Calu3 (cell line): ENCODE data around the gene OSBPL3. TPM values are rescaled to one million over a fixed set of nuclear protein-coding genes. Genes with fewer than 3 reads are reported as not detected.

ENCODE experiments used
- BruUV-seq: library from RNA; stranded (reverse); fragments of 400-500 nt; replicated peaks from 2 replicates; lab custom pipeline; 2021; lab: Mats Ljungman, UMichigan
- CTCF ChIA-PET: fragments of 300-600 bp; sonication (Branson Sonifier 250); formaldehyde crosslinking; loops from one replicate; lab custom pipeline; 2022; ENCODE audit warnings: antibody characterized with exemption; lab: Charles Lee
- DNase-seq: peaks from one replicate; pipeline ENCODE4 v3.0.0; 2022
- H3K27ac Mint-ChIP-seq: one replicate; pipeline ENCODE4 v1.8.0; 2022; ENCODE audit warnings: mixed read lengths; ENCODE audit not compliant: unreplicated experiment
- H3K27me3 Mint-ChIP-seq: one replicate; pipeline ENCODE4 v1.8.0; 2022; ENCODE audit warnings: mixed read lengths; ENCODE audit not compliant: unreplicated experiment
- H3K36me3 Mint-ChIP-seq: one replicate; pipeline ENCODE4 v1.8.0; 2022; ENCODE audit warnings: mild to moderate bottlenecking, moderate library complexity, mixed read lengths; ENCODE audit not compliant: insufficient read depth, unreplicated experiment
- H3K4me1 Mint-ChIP-seq: one replicate; pipeline ENCODE4 v1.8.0; 2022; ENCODE audit warnings: mild to moderate bottlenecking, low read depth, mixed read lengths; ENCODE audit not compliant: unreplicated experiment
- H3K4me3 Mint-ChIP-seq: one replicate; pipeline ENCODE4 v1.8.0; 2022; ENCODE audit warnings: mild to moderate bottlenecking, low read depth, moderate library complexity, mixed read lengths; ENCODE audit not compliant: unreplicated experiment
- H3K9me3 Mint-ChIP-seq: one replicate; pipeline ENCODE4 v1.8.0; 2022; ENCODE audit warnings: low read depth, mixed read lengths; ENCODE audit not compliant: unreplicated experiment
- intact Hi-C: fragments of 100-400 bp; cut with micrococcal nuclease; formaldehyde crosslinking; loops from one replicate; pipeline ENCODE4 v1.10.0; 2022; ENCODE audit not compliant: unreplicated experiment
- total RNA-seq: library from RNA; stranded (reverse); gene quantifications from 2 replicates; pipeline ENCODE4 v1.2.3, GENCODE V29; 2022
- TF ChIP-seq, protein P1 (sequence below): fragments of 200-600 bp; IDR thresholded peaks from one replicate; pipeline ENCODE4 v1.8.0; 2022; ENCODE audit warnings: antibody characterized with exemption; ENCODE audit not compliant: unreplicated experiment

Gene OSBPL3
- total RNA-seq, 1 experiment from 2014 or later = 136 TPM

DNA sequence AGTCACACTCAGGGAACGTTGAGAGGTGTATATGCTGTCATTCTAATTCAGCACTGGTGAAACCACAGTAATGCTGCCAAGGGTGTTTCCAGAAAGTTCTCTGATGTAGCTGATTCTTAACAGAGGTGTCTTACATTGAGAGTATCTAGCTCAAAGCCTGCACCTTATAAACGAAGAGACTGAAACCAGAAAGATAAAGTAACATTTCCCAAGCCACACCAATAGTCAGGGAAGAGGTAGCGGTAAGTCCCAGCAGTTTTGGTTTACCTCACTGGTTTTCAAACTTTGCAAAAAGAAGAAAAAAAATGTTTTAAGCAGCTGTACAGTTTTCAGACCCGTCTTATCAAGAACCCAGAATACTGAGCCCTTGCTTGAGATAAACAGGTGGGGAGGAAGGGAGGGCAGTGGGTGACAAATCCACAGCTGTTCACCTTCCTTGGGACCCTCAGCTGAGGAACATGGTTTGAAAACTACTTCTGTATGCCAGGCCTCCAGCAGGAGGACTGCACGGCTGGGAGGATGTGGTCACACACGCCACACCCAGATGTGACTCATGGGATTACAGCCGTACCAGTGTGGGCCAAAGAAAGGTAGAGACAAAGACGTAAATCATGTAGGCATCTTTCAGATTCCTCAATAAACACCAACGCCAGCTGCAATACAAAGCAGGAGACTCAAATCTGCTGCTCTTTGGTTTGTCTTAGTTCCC is 158.8 kb downstream of the OSBPL3 start:
- BruUV-seq = TSS peak; percentile 88
- Mint-ChIP-seq H3K27ac (peak overlapping the region; percentile 88), H3K36me3 (peaks cover 71% of the 10 kb centered on the region)

DNA sequence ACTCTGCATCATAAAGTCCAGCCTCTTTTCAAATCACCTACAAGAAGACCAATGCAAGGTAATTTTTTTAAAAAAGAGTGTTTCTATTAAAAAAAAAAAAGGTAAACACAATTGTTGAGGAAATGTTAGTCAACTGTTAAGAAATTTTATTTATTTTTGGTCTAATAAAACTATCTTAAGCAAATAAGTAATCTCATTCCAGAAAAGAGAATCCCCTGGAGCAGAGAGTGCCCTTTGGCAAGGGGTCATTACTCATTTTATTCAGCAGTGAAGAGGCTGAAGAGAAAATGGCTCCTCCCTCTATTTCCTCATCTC is 159.3 kb downstream of the OSBPL3 start:
- DNase-seq = no peak
- CTCF ChIA-PET = interaction anchor here (0.7 to 3.2 kb wide), 16 partner anchors 8 to 272 kb away, joined by 3 to 57 read pairs (median 6); partner anchors contain the start of gene OSBPL3

More for the DNA sequence above, 158.8 kb downstream of the OSBPL3 start:
- CTCF ChIA-PET = interaction anchor here (0.8 to 3.2 kb wide), 15 partner anchors 9 to 271 kb away, joined by 3 to 57 read pairs (median 9); partner anchors contain the start of gene OSBPL3
- no peaks in the 10 kb centered on the region for H3K9me3 Mint-ChIP-seq
- peaks cover 66% of the 10 kb centered on the region for H3K4me1 Mint-ChIP-seq
- H3K4me3 Mint-ChIP-seq = peak overlapping the region; percentile 19
- TF ChIP-seq, protein P1, sequence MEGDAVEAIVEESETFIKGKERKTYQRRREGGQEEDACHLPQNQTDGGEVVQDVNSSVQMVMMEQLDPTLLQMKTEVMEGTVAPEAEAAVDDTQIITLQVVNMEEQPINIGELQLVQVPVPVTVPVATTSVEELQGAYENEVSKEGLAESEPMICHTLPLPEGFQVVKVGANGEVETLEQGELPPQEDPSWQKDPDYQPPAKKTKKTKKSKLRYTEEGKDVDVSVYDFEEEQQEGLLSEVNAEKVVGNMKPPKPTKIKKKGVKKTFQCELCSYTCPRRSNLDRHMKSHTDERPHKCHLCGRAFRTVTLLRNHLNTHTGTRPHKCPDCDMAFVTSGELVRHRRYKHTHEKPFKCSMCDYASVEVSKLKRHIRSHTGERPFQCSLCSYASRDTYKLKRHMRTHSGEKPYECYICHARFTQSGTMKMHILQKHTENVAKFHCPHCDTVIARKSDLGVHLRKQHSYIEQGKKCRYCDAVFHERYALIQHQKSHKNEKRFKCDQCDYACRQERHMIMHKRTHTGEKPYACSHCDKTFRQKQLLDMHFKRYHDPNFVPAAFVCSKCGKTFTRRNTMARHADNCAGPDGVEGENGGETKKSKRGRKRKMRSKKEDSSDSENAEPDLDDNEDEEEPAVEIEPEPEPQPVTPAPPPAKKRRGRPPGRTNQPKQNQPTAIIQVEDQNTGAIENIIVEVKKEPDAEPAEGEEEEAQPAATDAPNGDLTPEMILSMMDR = peak; percentile 55
- DNase-seq = peak; percentile 93
- intact Hi-C loops = loop anchor here (1.0 to 2.0 kb wide), 6 partner anchors 22 to 208 kb away; partner anchors contain the start of gene OSBPL3
- no peaks in the 10 kb centered on the region for H3K27me3 Mint-ChIP-seq

DNA sequence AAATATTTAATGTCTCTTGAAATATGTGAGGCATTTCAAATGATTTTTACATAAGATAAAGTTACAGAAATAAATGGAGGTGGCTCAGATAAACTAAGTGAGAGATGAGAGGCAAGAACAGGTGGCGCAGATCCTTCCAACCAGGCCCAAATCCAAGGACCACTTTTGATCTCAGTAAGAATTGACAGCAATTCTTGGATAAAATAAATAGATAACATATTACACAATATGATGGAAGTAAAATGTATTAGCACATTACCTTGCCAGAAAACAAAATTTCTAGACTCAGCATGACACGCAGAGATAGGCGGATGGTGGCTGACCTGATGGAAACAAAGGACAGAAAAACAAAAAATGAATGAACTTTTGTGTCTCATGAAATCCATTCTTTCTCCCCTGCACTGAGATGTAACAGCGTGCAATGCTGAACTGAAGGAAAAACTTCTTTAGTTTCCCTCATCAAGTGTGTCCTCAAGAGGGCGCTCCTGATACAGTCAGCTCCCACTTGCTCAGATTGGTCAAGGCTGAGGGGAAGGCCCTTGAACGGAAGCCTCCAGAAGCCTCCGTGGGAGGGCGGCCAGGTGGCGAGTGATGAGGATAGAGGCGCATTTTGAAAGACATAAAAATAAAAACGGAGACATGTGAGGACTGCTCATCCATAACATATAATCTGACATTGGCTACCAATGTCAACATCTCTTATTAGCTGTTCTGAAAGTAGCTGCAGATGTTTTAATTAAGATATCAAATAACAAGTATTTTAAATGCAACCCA is 159.9 kb downstream of the OSBPL3 start:
- peak overlapping the region; percentile 31 for H3K4me3 Mint-ChIP-seq
- BruUV-seq = no TSS peak
- CTCF ChIA-PET = interaction anchor here (0.7 to 3.2 kb wide), 13 partner anchors 8 to 273 kb away, joined by 3 to 57 read pairs (median 10); partner anchors contain the start of gene OSBPL3

More for the DNA sequence above, 159.3 kb downstream of the OSBPL3 start:
- intact Hi-C loops = loop anchor here (1.0 to 2.0 kb wide), 9 partner anchors 22 to 273 kb away; partner anchors contain the start of gene OSBPL3
- peak overlapping the region; percentile 88 for H3K27ac Mint-ChIP-seq
- H3K4me1 Mint-ChIP-seq = peaks cover 61% of the 10 kb centered on the region
- no peaks in the 10 kb centered on the region for H3K27me3 Mint-ChIP-seq
- TF ChIP-seq, protein P1 = no peak
- peak overlapping the region; percentile 31 for H3K4me3 Mint-ChIP-seq
- peaks cover 71% of the 10 kb centered on the region for H3K36me3 Mint-ChIP-seq
- H3K9me3 Mint-ChIP-seq = no peaks in the 10 kb centered on the region
- no TSS peak for BruUV-seq

DNA sequence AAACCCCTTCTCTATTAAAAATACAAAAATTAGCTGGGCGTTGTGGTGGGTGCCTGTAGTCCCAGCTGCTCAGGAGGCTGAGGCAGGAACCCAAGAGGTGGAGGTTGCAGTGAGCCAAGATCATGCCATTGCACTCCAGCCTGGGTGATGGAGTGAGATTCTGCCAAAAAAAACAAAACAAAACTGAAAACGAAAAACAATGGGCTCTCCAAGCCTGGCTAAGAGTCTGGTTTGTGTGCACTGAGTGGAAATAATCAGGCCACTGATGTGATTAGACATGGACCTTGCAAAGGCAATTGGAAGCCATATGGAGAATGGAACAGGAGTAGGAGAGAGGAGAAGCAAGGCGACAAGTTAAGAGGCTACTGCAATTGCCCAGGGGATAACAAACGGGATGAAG is 162.6 kb downstream of the OSBPL3 start:
- CTCF ChIA-PET = no interaction called here
- BruUV-seq = no TSS peak
- Mint-ChIP-seq H3K4me3 (no peak overlapping the region), H3K36me3 (peaks cover 78% of the 10 kb centered on the region), H3K9me3 (no peaks in the 10 kb centered on the region), H3K4me1 (peaks cover 44% of the 10 kb centered on the region), H3K27me3 (no peaks in the 10 kb centered on the region), H3K27ac (peak overlapping the region; percentile 5)
- TF ChIP-seq, protein P1 = no peak
- DNase-seq = no peak
- intact Hi-C loops = no loop called here

More for the DNA sequence above, 159.9 kb downstream of the OSBPL3 start:
- peak; percentile 92 for DNase-seq
- peaks cover 55% of the 10 kb centered on the region for H3K4me1 Mint-ChIP-seq
- no peaks in the 10 kb centered on the region for H3K27me3 Mint-ChIP-seq
- intact Hi-C loops = loop anchor here (1.0 to 2.0 kb wide), 8 partner anchors 23 to 273 kb away; partner anchors contain the start of gene OSBPL3
- H3K36me3 Mint-ChIP-seq = peaks cover 67% of the 10 kb centered on the region
- TF ChIP-seq, protein P1 = peak; percentile 96
- H3K27ac Mint-ChIP-seq = peak overlapping the region; percentile 88
- H3K9me3 Mint-ChIP-seq = no peaks in the 10 kb centered on the region
